Keratinocyte (primary cell): ENCODE measurements around the gene MAL. TPM values are rescaled to one million over a fixed set of nuclear protein-coding genes. Genes with fewer than 3 reads are reported as not detected.
"Not testable (repeated sequence)": the region's sequence is repeated elsewhere in the genome, so short reads cannot be mapped to it uniquely, and the experiment has no call there.

Experiments
- DNase-seq: peaks from one replicate; pipeline ENCODE4 v3.0.0-alpha.2; 2011; ENCODE audit warnings: low read depth, missing footprints, low spot score
- FAIRE-seq: peaks from 2 replicates; lab custom pipeline; 2011; peaks lifted over from hg19 to GRCh38; lab: Jason Lieb, UNC
- H2AFZ ChIP-seq: 2 replicates; pipeline ENCODE4 v1.6.0; 2012; ENCODE audit warnings: low read length, control low read depth, inconsistent platforms; ENCODE audit not compliant: control insufficient read depth
- H3K27ac ChIP-seq: 2 replicates; pipeline ENCODE4 v1.5.1; 2011; ENCODE audit warnings: low read length; ENCODE audit not compliant: control insufficient read depth, insufficient read depth
- H3K27me3 ChIP-seq: 3 replicates; pipeline ENCODE4 v1.6.0; 2011; ENCODE audit warnings: low read length; ENCODE audit not compliant: control insufficient read depth, insufficient read depth; ENCODE audit errors: extremely low read depth
- H3K36me3 ChIP-seq, 2 experiments: 2 replicates in 1 of 2; 3 replicates in 1 of 2; pipeline ENCODE4 v1.5.1; 2011; ENCODE audit warnings: low read length in 2 of 2, mild to moderate bottlenecking in 1 of 2; ENCODE audit not compliant: control insufficient read depth in 2 of 2, insufficient read depth in 2 of 2; ENCODE audit errors: extremely low read depth in 1 of 2
- H3K4me1 ChIP-seq: 3 replicates; pipeline ENCODE4 v1.5.1; 2011; ENCODE audit warnings: low read length; ENCODE audit not compliant: control insufficient read depth, insufficient read depth; ENCODE audit errors: extremely low read depth
- H3K4me2 ChIP-seq: 3 replicates; pipeline ENCODE4 v1.6.0; 2011; ENCODE audit warnings: low read depth, low read length; ENCODE audit not compliant: control insufficient read depth, insufficient read depth; ENCODE audit errors: extremely low read depth
- H3K4me3 ChIP-seq, 3 experiments: fragments of 200-600 bp in 1 of 3; sonication (generic) in 1 of 3; 2 replicates in 2 of 3; 3 replicates in 1 of 3; pipeline ENCODE4 v1.5.1; 2011 to 2016; ENCODE audit warnings: low read length in 3 of 3, mild to moderate bottlenecking in 3 of 3, control low read depth in 2 of 3, inconsistent platforms in 1 of 3, low read depth in 1 of 3, mixed read lengths in 1 of 3, mixed run types in 1 of 3, moderate library complexity in 1 of 3; ENCODE audit not compliant: control insufficient read depth in 2 of 3, insufficient read depth in 2 of 3; ENCODE audit errors: extremely low read depth in 1 of 3
- H3K79me2 ChIP-seq: 2 replicates; pipeline ENCODE4 v1.6.0; 2012; ENCODE audit warnings: low read length; ENCODE audit not compliant: control insufficient read depth, insufficient read depth
- H3K9ac ChIP-seq: 3 replicates; pipeline ENCODE4 v1.6.0; 2011; ENCODE audit warnings: low read length; ENCODE audit not compliant: control insufficient read depth, insufficient read depth; ENCODE audit errors: extremely low read depth
- H3K9me1 ChIP-seq: 3 replicates; pipeline ENCODE4 v1.6.0; 2011; ENCODE audit warnings: low read length; ENCODE audit not compliant: control insufficient read depth, insufficient read depth; ENCODE audit errors: extremely low read depth
- H3K9me3 ChIP-seq: 2 replicates; pipeline ENCODE4 v1.5.1; 2012; ENCODE audit warnings: low read depth, low read length; ENCODE audit not compliant: control insufficient read depth
- H4K20me1 ChIP-seq: 3 replicates; pipeline ENCODE4 v1.6.0; 2011; ENCODE audit warnings: low read length; ENCODE audit not compliant: control insufficient read depth, insufficient read depth; ENCODE audit errors: extremely low read depth
- CTCF ChIP-seq, 3 experiments: IDR thresholded peaks in 1 of 3; conservative IDR thresholded peaks in 1 of 3; optimal IDR thresholded peaks in 1 of 3; 2 replicates in 2 of 3; 3 replicates in 1 of 3; pipeline versions ENCODE3 to v1.5.1; 2011; ENCODE audit warnings: low read length in 3 of 3, mild to moderate bottlenecking in 3 of 3, moderate library complexity in 2 of 3, control low read depth in 1 of 3, inconsistent platforms in 1 of 3; ENCODE audit not compliant: insufficient read depth in 2 of 3; ENCODE audit errors: extremely low read depth in 1 of 3
- EZH2 ChIP-seq: IDR thresholded peaks from one replicate; pipeline ENCODE4 v1.6.1; 2012; ENCODE audit warnings: inconsistent platforms, mild to moderate bottlenecking, low read length, moderate library complexity
- dilution Hi-C: fragments of 300-500 bp; cut with MboI; formaldehyde crosslinking; loops from one replicate; pipeline ENCODE4 v1.7.0; 2020; ENCODE audit warnings: low sequenced_read_pairs; ENCODE audit not compliant: extremely low pct_ligation_motif_present
- polyA plus RNA-seq, 5 experiments: library from polyadenylated mRNA; depleted of rRNA in 3 of 5; stranded (reverse) in 3 of 5; stranded (forward) in 1 of 5; unstranded in 1 of 5; fragments of >200 nt; gene quantifications; 1 replicate in 1 of 5; 2 replicates in 3 of 5; 3 replicates in 1 of 5; pipeline versions ENCODE4 v1.2.1 to v1.2.3, GENCODE V29; 2011 to 2012; ENCODE audit warnings: missing spikeins in 2 of 5, low read depth in 1 of 5, low replicate concordance in 1 of 5

MAL gene
- polyA plus RNA-seq, 1 donor (not counting 4 experiments of a cell fraction or from before 2014, with no cell fraction given), result not detected

- Histone ChIP-seq H3K27ac (no peak overlapping the region), H3K36me3 (peaks cover 18 to 20% of the 10 kb centered on the region in 2 experiments), H3K4me1 (no peaks in the 10 kb centered on the region), H4K20me1 (no peaks in the 10 kb centered on the region), H3K4me3 (no peak overlapping the region), H3K9me1 (no peaks in the 10 kb centered on the region), H3K27me3 (no peaks in the 10 kb centered on the region), H3K9ac (no peak overlapping the region), H3K79me2 (peaks cover 2% of the 10 kb centered on the region), H3K9me3 (no peaks in the 10 kb centered on the region), H3K4me2 (no peak overlapping the region), H2AFZ (no peak overlapping the region)
- no peak for DNase-seq
- TF ChIP-seq EZH2 (no peak), CTCF (optimal IDR thresholded peaks at IDR 0.05 in 1 of 3, IDR thresholded peaks at IDR 0.05 in 1 of 3, conservative IDR thresholded peaks at IDR 0.05 in 1 of 3; ENCODE audit: extremely low read depth in 1 of 3, insufficient read depth in 2 of 3, low read length in 3 of 3) (no peak)
- no peak for FAIRE-seq
- dilution Hi-C loops, result no loop called here
Measured at GRCh38 chr2:95091885-95092555, 66.5 kb downstream of the MAL start.

- FAIRE-seq, H3K27ac ChIP-seq, H3K9me3 ChIP-seq, DNase-seq, H4K20me1 ChIP-seq, H3K36me3 ChIP-seq, H3K9me1 ChIP-seq, H3K79me2 ChIP-seq, H3K9ac ChIP-seq, H3K4me3 ChIP-seq, H3K27me3 ChIP-seq, dilution Hi-C loops, H3K4me2 ChIP-seq, H2AFZ ChIP-seq, H3K4me1 ChIP-seq: not testable (repeated sequence)
Measured at GRCh38 chr2:95098273-95098672, 72.8 kb downstream of the MAL start.

GRCh38 chr2:95099910-95100309, 74.4 kb downstream of the MAL start:
- TF ChIP-seq CTCF (optimal IDR thresholded peaks at IDR 0.05 in 1 of 3, IDR thresholded peaks at IDR 0.05 in 1 of 3, conservative IDR thresholded peaks at IDR 0.05 in 1 of 3; ENCODE audit: extremely low read depth in 1 of 3, insufficient read depth in 2 of 3, low read length in 3 of 3), result no peak
- no peak for TF ChIP-seq EZH2
- Histone ChIP-seq H3K9ac (no peak overlapping the region), H3K79me2 (peaks cover 4% of the 10 kb centered on the region), H3K4me2 (no peak overlapping the region), H3K27me3 (no peaks in the 10 kb centered on the region), H4K20me1 (no peaks in the 10 kb centered on the region), H3K9me3 (no peaks in the 10 kb centered on the region), H3K4me3 (no peak overlapping the region), H3K4me1 (no peaks in the 10 kb centered on the region), H3K27ac (no peak overlapping the region), H2AFZ (no peak overlapping the region), H3K36me3 (peaks cover 4 to 6% of the 10 kb centered on the region in 2 experiments), H3K9me1 (no peaks in the 10 kb centered on the region)
- no peak for FAIRE-seq
- dilution Hi-C loops, result no loop called here
- DNase-seq, result no peak
